GM10847 (cell line): ENCODE results near the gene AEN.

Experiments
- POLR2A ChIP-seq: IDR thresholded peaks from 2 replicates; pipeline ENCODE4 v1.6.1; 2011; ENCODE audit not compliant: insufficient read length; ENCODE audit errors: extremely low read depth

The AEN gene

GRCh38 chr15:88651136-88651732 is 30.1 kb downstream of the AEN start:
- no peak for TF ChIP-seq POLR2A

- TF ChIP-seq POLR2A: no peak
Measured at GRCh38 chr15:88651971-88652370, 30.8 kb downstream of the AEN start.

DNA sequence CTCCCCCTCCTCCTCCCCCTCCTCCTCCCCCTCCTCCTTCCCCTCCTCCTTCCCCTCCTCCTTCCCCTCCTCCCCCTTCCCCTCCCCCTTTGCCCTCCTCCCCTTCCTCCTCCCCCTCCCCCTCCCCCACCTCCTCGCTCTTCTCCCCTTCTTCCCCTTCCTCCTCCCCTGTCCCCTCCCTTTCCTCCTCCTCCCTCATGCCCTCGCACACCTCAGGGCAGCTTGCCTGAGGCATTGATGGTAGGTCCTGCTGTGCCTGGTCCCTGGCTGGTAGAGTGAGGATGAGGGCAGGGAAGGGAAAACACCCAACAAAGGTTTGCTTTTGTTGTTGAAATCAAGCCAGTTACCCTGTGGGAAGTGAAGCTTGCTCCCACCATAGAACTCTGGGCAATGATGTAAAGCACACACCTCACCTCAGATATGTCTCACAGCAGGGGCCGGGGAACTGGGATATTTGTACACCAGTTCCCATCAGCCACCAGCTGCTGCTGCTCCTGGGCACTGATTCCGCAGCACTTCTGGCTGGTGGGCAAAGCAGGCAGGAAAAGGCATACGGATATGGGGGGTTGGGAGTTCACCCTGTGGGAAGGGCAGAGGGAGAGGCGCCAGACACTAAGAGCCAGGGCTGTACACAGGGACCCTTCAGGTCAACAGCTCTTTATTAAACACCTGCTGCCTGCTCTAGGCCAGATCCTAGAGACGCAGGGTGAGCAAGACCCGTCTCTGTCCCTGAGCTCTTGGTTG is 31.5 kb downstream of the AEN start:
- TF ChIP-seq POLR2A: no peak

DNA sequence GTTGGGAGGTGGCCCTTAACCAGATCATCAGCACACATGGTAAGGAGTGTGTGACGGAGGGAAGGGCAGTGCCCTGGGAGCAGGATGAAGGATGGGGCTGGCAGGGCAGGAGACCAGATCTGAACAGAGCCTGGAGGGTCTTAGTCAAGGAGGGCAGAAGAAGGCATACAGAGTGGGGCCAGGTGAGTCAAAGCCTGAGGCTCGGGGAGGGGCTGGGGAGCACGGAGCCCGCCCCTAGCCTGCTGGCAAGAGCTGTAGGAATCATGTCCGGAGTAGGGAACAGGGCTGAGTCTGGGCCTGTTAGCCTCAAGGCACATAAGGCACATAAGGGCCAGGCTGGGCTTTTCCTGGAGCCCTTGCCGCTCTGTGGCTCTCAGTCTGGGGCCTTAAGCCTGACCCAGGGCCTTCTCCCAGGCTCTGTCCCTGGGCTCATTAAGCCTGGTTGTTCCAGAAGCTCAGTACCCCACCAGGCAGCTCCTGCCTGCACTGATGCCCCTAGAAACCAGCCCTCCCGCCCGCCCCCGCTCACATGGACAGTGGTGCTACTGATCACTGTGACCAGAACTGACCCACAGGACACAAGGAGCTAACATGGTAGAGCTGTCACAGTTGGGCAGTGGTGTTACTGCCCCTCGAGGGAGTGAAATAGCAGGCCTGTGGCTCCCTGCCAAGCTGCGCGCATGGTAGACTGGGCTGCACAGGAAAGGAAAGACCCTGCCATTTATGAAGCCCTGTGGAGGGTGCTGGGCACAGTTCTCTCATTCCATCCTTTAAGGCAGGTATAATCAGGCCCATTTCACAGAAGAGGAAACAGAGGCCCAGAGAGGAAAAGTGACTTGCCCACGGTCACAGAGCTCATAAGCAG is 32.3 kb downstream of the AEN start:
- no peak for TF ChIP-seq POLR2A

DNA sequence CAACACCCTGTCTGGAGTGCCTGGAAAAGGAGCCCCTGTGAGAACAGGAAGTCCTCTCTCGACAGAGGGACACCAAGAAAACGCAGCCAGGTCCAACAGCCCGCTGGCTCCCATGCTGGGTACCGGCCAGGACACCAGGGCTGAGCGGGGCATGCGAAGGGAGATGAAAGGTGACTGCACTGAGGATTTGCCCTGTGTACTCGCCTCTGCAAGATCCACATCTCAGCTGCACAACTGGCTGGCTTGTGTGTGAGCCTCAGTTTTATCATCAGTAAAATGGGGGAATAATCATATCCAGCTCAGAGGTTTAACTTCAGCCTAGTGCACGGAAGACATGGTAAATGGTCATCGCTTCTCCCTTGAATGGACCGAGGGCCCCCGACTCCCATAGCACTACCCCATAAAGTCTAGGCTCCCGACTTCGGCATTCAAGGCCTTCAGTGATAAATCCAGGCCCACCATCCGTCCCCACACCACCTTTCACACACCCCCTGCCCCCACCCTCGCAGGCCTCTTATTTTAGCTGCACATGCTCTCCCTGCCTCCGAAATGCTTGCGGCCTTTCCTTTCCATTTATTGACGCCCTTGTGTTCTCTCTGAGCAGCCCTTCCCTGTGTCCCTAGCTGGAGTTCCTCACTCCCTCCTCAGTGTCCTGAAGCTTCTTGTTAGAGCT is 33.4 kb downstream of the AEN start:
- TF ChIP-seq POLR2A: no peak

DNA sequence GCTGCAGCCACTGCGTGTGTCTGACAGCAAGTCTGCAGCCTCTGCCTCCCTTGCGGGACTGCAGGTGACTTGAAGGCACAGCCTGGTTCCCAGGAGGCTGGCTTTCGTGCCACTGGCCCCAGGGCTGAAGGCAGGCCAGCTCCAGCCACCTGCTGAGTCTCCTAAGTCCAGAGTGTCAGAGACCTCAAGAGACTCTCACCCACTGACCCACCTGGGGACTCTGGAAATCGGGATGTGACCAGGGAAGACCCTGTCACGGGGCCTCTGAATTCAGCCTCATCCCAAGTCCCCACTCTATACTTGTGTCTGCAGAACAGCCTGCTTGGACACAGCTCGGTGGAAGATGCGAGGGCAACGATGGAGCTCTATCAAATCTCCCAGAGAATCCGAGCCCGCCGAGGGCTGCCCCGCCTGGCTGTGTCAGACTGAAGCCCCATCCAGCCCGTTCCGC is 34.0 kb downstream of the AEN start:
- TF ChIP-seq POLR2A: no peak

GRCh38 chr15:88655800-88656488 is 34.8 kb downstream of the AEN start:
- no peak for TF ChIP-seq POLR2A

GRCh38 chr15:88656760-88657221 is 35.7 kb downstream of the AEN start:
- no peak for TF ChIP-seq POLR2A

DNA sequence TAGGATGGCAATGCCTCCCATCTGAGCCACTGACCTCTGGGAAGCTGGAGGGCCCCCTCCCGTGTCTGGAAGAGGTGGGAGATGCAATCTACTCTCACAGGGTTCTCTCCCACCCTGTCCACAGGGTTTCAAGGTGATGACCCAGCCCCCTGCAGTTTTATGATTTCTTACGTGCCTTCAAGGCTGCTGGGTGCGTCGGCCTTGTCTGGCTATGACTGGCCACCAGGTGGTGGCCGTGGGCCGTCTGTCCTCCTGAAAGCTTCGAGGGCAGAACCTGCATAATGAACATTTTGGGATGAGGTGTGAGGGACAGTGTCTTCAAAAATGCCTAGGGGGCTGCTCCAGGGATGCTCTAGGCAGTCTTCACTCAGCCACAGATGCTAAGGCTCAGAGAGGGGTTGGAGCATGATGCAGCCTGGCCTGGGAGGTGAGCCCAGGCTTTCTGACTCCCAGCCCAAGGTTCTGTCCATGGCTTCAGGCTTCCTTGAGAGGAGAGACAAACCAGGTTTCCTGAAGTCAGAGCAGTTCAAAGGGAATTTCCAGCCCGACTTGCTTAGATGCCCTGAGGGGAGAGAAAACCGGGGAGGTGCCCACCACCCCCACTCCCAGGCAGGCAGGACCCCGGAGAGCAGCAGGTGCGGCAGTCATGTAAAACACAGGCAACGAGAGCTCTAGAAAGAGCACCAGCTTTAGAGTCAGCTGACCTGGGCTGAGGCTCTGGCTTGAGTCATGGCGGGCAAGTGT is 36.4 kb downstream of the AEN start:
- no peak for TF ChIP-seq POLR2A

GRCh38 chr15:88658070-88658965 is 37.2 kb downstream of the AEN start:
- no peak for TF ChIP-seq POLR2A

- TF ChIP-seq POLR2A: no peak
Measured at GRCh38 chr15:88658972-88659931, 38.1 kb downstream of the AEN start.
